ENCODE data around the gene UBE2E1. TPM values are rescaled to one million over a fixed set of nuclear protein-coding genes. Genes with fewer than 3 reads are reported as not detected.

Gene UBE2E1
- total RNA-seq, 1 donor from 2014 or later = 74.6 TPM

DNA sequence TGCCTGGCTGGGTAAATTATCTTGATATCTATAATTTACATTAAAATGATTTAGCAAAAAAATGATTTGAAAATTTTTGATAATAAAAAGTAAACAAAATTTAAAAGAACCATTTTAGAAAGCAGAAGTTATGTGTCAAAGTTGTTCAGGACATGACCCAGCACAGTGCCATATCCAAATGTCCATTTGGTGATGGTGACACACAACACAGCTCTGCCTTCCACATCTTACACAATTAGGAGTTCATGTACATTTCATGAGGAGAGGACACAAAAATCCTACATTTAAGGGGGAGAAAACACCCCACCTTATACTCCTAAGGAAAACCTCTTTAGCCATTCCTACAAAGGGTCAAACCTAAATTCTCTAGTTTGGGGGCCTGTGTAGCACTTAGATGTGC is 10.7 kb upstream of the UBE2E1 start:
- no peak for DNase-seq (ENCODE audit: low spot score in 2 of 2)
- Histone ChIP-seq H3K27me3 (no peaks in the 10 kb centered on the region), H3K9me3 (no peaks in the 10 kb centered on the region), H3K36me3 (no peaks in the 10 kb centered on the region), H3K27ac (no peak overlapping the region), H3K4me3 (no peak overlapping the region), H3K4me1 (no peaks in the 10 kb centered on the region)
- intact Hi-C loops (cut with DNase I) = no loop called here
- TF ChIP-seq, protein P1, sequence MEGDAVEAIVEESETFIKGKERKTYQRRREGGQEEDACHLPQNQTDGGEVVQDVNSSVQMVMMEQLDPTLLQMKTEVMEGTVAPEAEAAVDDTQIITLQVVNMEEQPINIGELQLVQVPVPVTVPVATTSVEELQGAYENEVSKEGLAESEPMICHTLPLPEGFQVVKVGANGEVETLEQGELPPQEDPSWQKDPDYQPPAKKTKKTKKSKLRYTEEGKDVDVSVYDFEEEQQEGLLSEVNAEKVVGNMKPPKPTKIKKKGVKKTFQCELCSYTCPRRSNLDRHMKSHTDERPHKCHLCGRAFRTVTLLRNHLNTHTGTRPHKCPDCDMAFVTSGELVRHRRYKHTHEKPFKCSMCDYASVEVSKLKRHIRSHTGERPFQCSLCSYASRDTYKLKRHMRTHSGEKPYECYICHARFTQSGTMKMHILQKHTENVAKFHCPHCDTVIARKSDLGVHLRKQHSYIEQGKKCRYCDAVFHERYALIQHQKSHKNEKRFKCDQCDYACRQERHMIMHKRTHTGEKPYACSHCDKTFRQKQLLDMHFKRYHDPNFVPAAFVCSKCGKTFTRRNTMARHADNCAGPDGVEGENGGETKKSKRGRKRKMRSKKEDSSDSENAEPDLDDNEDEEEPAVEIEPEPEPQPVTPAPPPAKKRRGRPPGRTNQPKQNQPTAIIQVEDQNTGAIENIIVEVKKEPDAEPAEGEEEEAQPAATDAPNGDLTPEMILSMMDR (IDR thresholded peaks at IDR 0.05) = no peak

- H3K4me1 ChIP-seq = no peaks in the 10 kb centered on the region
- DNase-seq (ENCODE audit: low spot score in 2 of 2) = no peak
- no peak overlapping the region for H3K27ac ChIP-seq
- no peaks in the 10 kb centered on the region for H3K27me3 ChIP-seq
- H3K4me3 ChIP-seq = no peak overlapping the region
- H3K9me3 ChIP-seq = no peaks in the 10 kb centered on the region
- H3K36me3 ChIP-seq = no peaks in the 10 kb centered on the region
- intact Hi-C loops (cut with DNase I) = no loop called here
- TF ChIP-seq, protein P1 (IDR thresholded peaks at IDR 0.05) = no peak
Observed at GRCh38 chr3:23796518-23796917, 9.2 kb upstream of the UBE2E1 start.

DNA sequence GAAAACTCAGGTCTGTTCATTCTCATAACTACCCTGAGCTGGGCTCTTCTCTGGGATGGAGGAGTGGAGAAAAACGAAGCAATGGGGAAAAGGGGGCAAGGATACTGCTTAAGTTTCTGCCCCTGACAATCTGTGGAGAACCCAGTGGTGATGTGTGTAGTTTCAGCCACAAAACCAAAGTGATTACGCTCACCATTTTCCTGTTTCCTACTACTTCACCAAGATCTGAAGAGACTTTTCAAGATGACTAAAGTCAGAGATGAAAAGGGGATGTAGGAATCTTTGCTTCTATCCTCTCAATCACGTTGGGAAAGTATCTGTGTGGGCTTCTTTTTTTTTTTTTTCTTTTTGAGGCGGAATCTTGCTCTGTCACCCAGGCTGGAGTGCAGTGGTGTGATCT is 8.3 kb upstream of the UBE2E1 start:
- Histone ChIP-seq H3K9me3 (no peaks in the 10 kb centered on the region), H3K27ac (no peak overlapping the region), H3K36me3 (no peaks in the 10 kb centered on the region), H3K4me1 (no peaks in the 10 kb centered on the region), H3K27me3 (no peaks in the 10 kb centered on the region), H3K4me3 (no peak overlapping the region)
- DNase-seq (ENCODE audit: low spot score in 2 of 2) = no peak
- intact Hi-C loops (cut with DNase I) = no loop called here
- TF ChIP-seq, protein P1 (IDR thresholded peaks at IDR 0.05) = no peak

- no peaks in the 10 kb centered on the region for H3K9me3 ChIP-seq
- no peak overlapping the region for H3K27ac ChIP-seq
- no peak overlapping the region for H3K4me3 ChIP-seq
- intact Hi-C loops (cut with DNase I) = no loop called here
- no peaks in the 10 kb centered on the region for H3K36me3 ChIP-seq
- TF ChIP-seq, protein P1 (IDR thresholded peaks at IDR 0.05) = no peak
- no peaks in the 10 kb centered on the region for H3K4me1 ChIP-seq
- no peaks in the 10 kb centered on the region for H3K27me3 ChIP-seq
- no peak for DNase-seq (ENCODE audit: low spot score in 2 of 2)
Observed at GRCh38 chr3:23798456-23798855, 7.3 kb upstream of the UBE2E1 start.

- no peaks in the 10 kb centered on the region for H3K27me3 ChIP-seq
- no peak overlapping the region for H3K4me3 ChIP-seq
- no peak for DNase-seq (ENCODE audit: low spot score in 2 of 2)
- no peaks in the 10 kb centered on the region for H3K9me3 ChIP-seq
- H3K27ac ChIP-seq = no peak overlapping the region
- H3K36me3 ChIP-seq = no peaks in the 10 kb centered on the region
- TF ChIP-seq, protein P1 (IDR thresholded peaks at IDR 0.05) = no peak
- no peaks in the 10 kb centered on the region for H3K4me1 ChIP-seq
- intact Hi-C loops (cut with DNase I) = no loop called here
Observed at GRCh38 chr3:23798876-23799275, 6.9 kb upstream of the UBE2E1 start.

- Histone ChIP-seq H3K4me1 (peaks cover 0 to 2% of the 10 kb centered on the region in 2 donors), H3K36me3 (no peaks in the 10 kb centered on the region), H3K4me3 (no peak overlapping the region), H3K9me3 (no peaks in the 10 kb centered on the region), H3K27ac (no peak overlapping the region), H3K27me3 (no peaks in the 10 kb centered on the region)
- intact Hi-C loops (cut with DNase I) = no loop called here
- DNase-seq (ENCODE audit: low spot score in 2 of 2) = no peak
- TF ChIP-seq, protein P1 (IDR thresholded peaks at IDR 0.05) = peak in 1 of 3 experiments; percentile 27
Observed at GRCh38 chr3:23800731-23801130, 5.0 kb upstream of the UBE2E1 start.
